Measurements from ENCODE around the gene SLC28A1.
A peak's percentile ranks its signal among the peaks of the same experiment; 100 is the strongest.
"Not testable (repeated sequence)": the region's sequence is repeated elsewhere in the genome, so short reads cannot be mapped to it uniquely, and the experiment has no call there.

Gene SLC28A1

GRCh38 chr15:84862214-84862975 lies 22.1 kb upstream of the SLC28A1 start:
- DNase-seq (ENCODE audit: low read depth, low spot score), result no peak

- no peak for DNase-seq (ENCODE audit: low read depth, low spot score)
Observed at GRCh38 chr15:84863565-84864443, 20.7 kb upstream of the SLC28A1 start.

- DNase-seq (ENCODE audit: low read depth, low spot score), result no peak
Observed at GRCh38 chr15:84864444-84864795, 20.0 kb upstream of the SLC28A1 start.

GRCh38 chr15:84865074-84865569 lies 19.3 kb upstream of the SLC28A1 start:
- no peak for DNase-seq (ENCODE audit: low read depth, low spot score)

GRCh38 chr15:84868037-84868880 lies 16.2 kb upstream of the SLC28A1 start:
- no peak for DNase-seq (ENCODE audit: low read depth, low spot score)

- no peak for DNase-seq (ENCODE audit: low read depth, low spot score)
Observed at GRCh38 chr15:84869510-84869909, 15.0 kb upstream of the SLC28A1 start.

GRCh38 chr15:84871428-84871985 lies 13.0 kb upstream of the SLC28A1 start:
- DNase-seq (ENCODE audit: low read depth, low spot score), result no peak

- no peak for DNase-seq (ENCODE audit: low read depth, low spot score)
Observed at GRCh38 chr15:84872009-84872910, 12.2 kb upstream of the SLC28A1 start.

GRCh38 chr15:84873997-84874396 lies 10.5 kb upstream of the SLC28A1 start:
- DNase-seq (ENCODE audit: low read depth, low spot score), result no peak

- no peak for DNase-seq (ENCODE audit: low read depth, low spot score)
Observed at GRCh38 chr15:84874981-84875699, 9.3 kb upstream of the SLC28A1 start.

- DNase-seq (ENCODE audit: low read depth, low spot score), result no peak
Observed at GRCh38 chr15:84876269-84876668, 8.2 kb upstream of the SLC28A1 start.

GRCh38 chr15:84877701-84878100 lies 6.8 kb upstream of the SLC28A1 start:
- not testable (repeated sequence) for DNase-seq (ENCODE audit: low read depth, low spot score)

GRCh38 chr15:84878504-84878903 lies 6.0 kb upstream of the SLC28A1 start:
- peak; percentile 84 for DNase-seq (ENCODE audit: low read depth, low spot score)

- no peak for DNase-seq (ENCODE audit: low read depth, low spot score)
Observed at GRCh38 chr15:84879088-84879780, 5.2 kb upstream of the SLC28A1 start.

GRCh38 chr15:84880007-84880406 lies 4.5 kb upstream of the SLC28A1 start:
- DNase-seq (ENCODE audit: low read depth, low spot score), result no peak

GRCh38 chr15:84880822-84881519 lies 3.5 kb upstream of the SLC28A1 start:
- no peak for DNase-seq (ENCODE audit: low read depth, low spot score)

- DNase-seq (ENCODE audit: low read depth, low spot score), result no peak
Observed at GRCh38 chr15:84881520-84881830, 3.0 kb upstream of the SLC28A1 start.

GRCh38 chr15:84883466-84883865 lies 996 bp upstream of the SLC28A1 start:
- DNase-seq (ENCODE audit: low read depth, low spot score), result no peak

GRCh38 chr15:84885801-84886200 lies 1.3 kb downstream of the SLC28A1 start:
- no peak for DNase-seq (ENCODE audit: low read depth, low spot score)
